Stimulated activated CD8-positive, alpha-beta memory T cell treated with anti-CD3 and anti-CD28 coated beads, Interleukin-12 subunit alpha, Interleukin-12 subunit beta, amount 100 ng/mL, for 1 hour (primary cell): ENCODE results near the gene DYNC1LI2.
A peak's percentile ranks its signal among the peaks of the same experiment; 100 is the strongest.
"Not testable (repeated sequence)": the region's sequence is repeated elsewhere in the genome, so short reads cannot be mapped to it uniquely, and the experiment has no call there.

Source experiments
- DNase-seq: peaks from one replicate; pipeline ENCODE4 v3.0.0-alpha.2; 2020; ENCODE audit warnings: low read depth

The DYNC1LI2 gene

GRCh38 chr16:66696669-66697630 is 54.5 kb downstream of the DYNC1LI2 start, which contains the start of gene CMTM4:
TSS of gene CMTM4 (minus strand) at chr16:66696743. CDS start at chr16:66696525, 218 bp downstream.
- peak; percentile 49 for DNase-seq

- DNase-seq, result no peak
These were observed 55.3 kb downstream of the DYNC1LI2 start for GRCh38 chr16:66695935-66696668.

- DNase-seq, result no peak
These were observed 55.9 kb downstream of the DYNC1LI2 start for GRCh38 chr16:66695471-66695934.

GRCh38 chr16:66693149-66693548 is 58.3 kb downstream of the DYNC1LI2 start:
- DNase-seq, result no peak

GRCh38 chr16:66692341-66692740 is 59.1 kb downstream of the DYNC1LI2 start:
- DNase-seq, result no peak

GRCh38 chr16:66691234-66691633 is 60.2 kb downstream of the DYNC1LI2 start:
- DNase-seq, result no peak

GRCh38 chr16:66690106-66690847 is 61.1 kb downstream of the DYNC1LI2 start:
- DNase-seq, result no peak

- no peak for DNase-seq
These were observed 62.1 kb downstream of the DYNC1LI2 start for GRCh38 chr16:66689282-66689681.

GRCh38 chr16:66687906-66688625 is 63.3 kb downstream of the DYNC1LI2 start:
- DNase-seq, result no peak

GRCh38 chr16:66685501-66686115 is 65.8 kb downstream of the DYNC1LI2 start:
- not testable (repeated sequence) for DNase-seq

GRCh38 chr16:66682271-66682670 is 69.1 kb downstream of the DYNC1LI2 start:
- DNase-seq, result no peak

GRCh38 chr16:66681676-66682075 is 69.7 kb downstream of the DYNC1LI2 start:
- no peak for DNase-seq

GRCh38 chr16:66678337-66678736 is 73.1 kb downstream of the DYNC1LI2 start:
- no peak for DNase-seq

GRCh38 chr16:66677836-66678235 is 73.6 kb downstream of the DYNC1LI2 start:
- DNase-seq, result no peak

- no peak for DNase-seq
These were observed 74.2 kb downstream of the DYNC1LI2 start for GRCh38 chr16:66677179-66677578.

- no peak for DNase-seq
These were observed 74.8 kb downstream of the DYNC1LI2 start for GRCh38 chr16:66676599-66676998.

GRCh38 chr16:66673691-66674090 is 77.7 kb downstream of the DYNC1LI2 start:
- DNase-seq, result no peak
